HG03196 (cell line): ENCODE data around the gene IMPDH2.
"Not testable (repeated sequence)": the region's sequence is repeated elsewhere in the genome, so short reads cannot be mapped to it uniquely, and the experiment has no call there.

Experiments used
- ATAC-seq: cut with Tn5 transposase; IDR thresholded peaks from one replicate; pipeline ENCODE4 v1.9.1; 2021; ENCODE audit not compliant: unreplicated experiment

The IMPDH2 gene

GRCh38 chr3:49021813-49022687, 7.1 kb downstream of the IMPDH2 start, which contains the start of gene NDUFAF3:
Gene NDUFAF3 (plus strand): TSS chr3:49022121. CDS start chr3:49022145, 24 bp downstream.
- peak; percentile 48 for ATAC-seq

GRCh38 chr3:49021213-49021812, 7.9 kb downstream of the IMPDH2 start:
- peak; percentile 41 for ATAC-seq

- peak; percentile 4 for ATAC-seq
Measured at GRCh38 chr3:49020330-49021212, 8.6 kb downstream of the IMPDH2 start.

GRCh38 chr3:49019941-49020329, 9.3 kb downstream of the IMPDH2 start:
- no peak for ATAC-seq

GRCh38 chr3:49018707-49019006, 10.5 kb downstream of the IMPDH2 start:
- ATAC-seq, result no peak

- no peak for ATAC-seq
Measured at GRCh38 chr3:49017971-49018706, 11.1 kb downstream of the IMPDH2 start, which contains the start of gene DALRD3. Gene DALRD3 (minus strand): TSS chr3:49018580. CDS start chr3:49018564, 16 bp downstream.

- no peak for ATAC-seq
Measured at GRCh38 chr3:49017229-49017970, 11.8 kb downstream of the IMPDH2 start.

GRCh38 chr3:49016414-49017228, 12.6 kb downstream of the IMPDH2 start:
- ATAC-seq, result no peak

GRCh38 chr3:49015765-49016164, 13.4 kb downstream of the IMPDH2 start:
- ATAC-seq, result no peak

- no peak for ATAC-seq
Measured at GRCh38 chr3:49015072-49015471, 14.1 kb downstream of the IMPDH2 start.

- no peak for ATAC-seq
Measured at GRCh38 chr3:49013738-49014660, 15.2 kb downstream of the IMPDH2 start.

- no peak for ATAC-seq
Measured at GRCh38 chr3:49013113-49013737, 16.0 kb downstream of the IMPDH2 start.

- no peak for ATAC-seq
Measured at GRCh38 chr3:49012441-49013017, 16.7 kb downstream of the IMPDH2 start.

- ATAC-seq, result no peak
Measured at GRCh38 chr3:49009396-49009795, 19.8 kb downstream of the IMPDH2 start.

- ATAC-seq, result not testable (repeated sequence)
Measured at GRCh38 chr3:49008627-49009026, 20.6 kb downstream of the IMPDH2 start.

GRCh38 chr3:49007771-49008528, 21.2 kb downstream of the IMPDH2 start:
- peak; percentile 40 for ATAC-seq
